Measurements from ENCODE around the gene LAMA1.

GRCh38 chr18:6950641-6951040, 167.0 kb downstream of the LAMA1 start:
- TF ChIP-seq CTCF (conservative IDR thresholded peaks at IDR 0.05; ENCODE audit: low read depth, low read length) (no peak), EZH2phosphoT487 (IDR thresholded peaks at IDR 0.05; ENCODE audit: borderline replicate concordance, low read length) (no peak), EZH2 (IDR thresholded peaks at IDR 0.05; ENCODE audit: low read length, unreplicated experiment) (no peak)
